Lung (tissue), 12 donors: ENCODE data around the gene METTL3. TPM values are rescaled to one million over a fixed set of nuclear protein-coding genes. Genes with fewer than 3 reads are reported as not detected.

ENCODE experiments used
- ATAC-seq: fragments of 200-7000 bp; cut with Tn5 transposase; one replicate; pipeline ENCODE4 v1.9.1; 2020; ENCODE audit warnings: moderate number of reproducible peaks; ENCODE audit not compliant: insufficient read depth, low FRiP score
- DNase-seq, 3 donors: peaks; one replicate each; pipeline ENCODE4 v3.0.0-alpha.2; 2013 to 2017
- H3K27ac ChIP-seq, 2 donors: one replicate each; pipeline ENCODE4 v1.5.1; 2013; ENCODE audit warnings: mild to moderate bottlenecking in 2 of 2, moderate library complexity in 2 of 2, control low read depth in 1 of 2, inconsistent platforms in 1 of 2, low read depth in 1 of 2, low read length in 1 of 2
- H3K27me3 ChIP-seq, 3 donors: one replicate each; pipeline ENCODE4 v1.5.1; 2013; ENCODE audit warnings: low read length in 2 of 3; ENCODE audit not compliant: control insufficient read depth in 3 of 3, insufficient read depth in 3 of 3
- H3K36me3 ChIP-seq, 4 donors: one replicate each; pipeline ENCODE4 v1.5.1; 2013; ENCODE audit warnings: low read length in 4 of 4, mild to moderate bottlenecking in 1 of 4, moderate library complexity in 1 of 4; ENCODE audit not compliant: control insufficient read depth in 4 of 4, insufficient read depth in 4 of 4
- H3K4me1 ChIP-seq, 5 donors: one replicate each; pipeline ENCODE4 v1.5.1; 2013; ENCODE audit warnings: low read length in 5 of 5, mild to moderate bottlenecking in 2 of 5, moderate library complexity in 1 of 5; ENCODE audit not compliant: control insufficient read depth in 5 of 5, insufficient read depth in 5 of 5
- H3K4me3 ChIP-seq: one replicate; pipeline ENCODE4 v1.5.1; 2013; ENCODE audit warnings: mild to moderate bottlenecking, control low read depth, moderate library complexity
- H3K9ac ChIP-seq, 2 donors: one replicate each; pipeline ENCODE4 v1.5.1; 2013; ENCODE audit warnings: low read length in 2 of 2, control low read depth in 1 of 2; ENCODE audit not compliant: insufficient read depth in 1 of 2
- H3K9me3 ChIP-seq, 4 donors: one replicate each; pipeline ENCODE4 v1.5.1; 2013; ENCODE audit warnings: low read length in 3 of 4, mild to moderate bottlenecking in 1 of 4, moderate library complexity in 1 of 4; ENCODE audit not compliant: control insufficient read depth in 4 of 4, insufficient read depth in 3 of 4
- CTCF ChIP-seq: IDR thresholded peaks from 2 replicates; pipeline ENCODE4 v1.5.1; 2012; ENCODE audit warnings: mild to moderate bottlenecking; ENCODE audit errors: control extremely low read depth, extremely low read depth
- WGBS, 2 donors: extraction: QIAGEN DNeasy Blood & Tissue Kit; methylation state at CpG; one replicate each; pipeline ENCODE4 v1.1.7; 2013; 5-methylcytosine and 5-hydroxymethylcytosine counted together
- polyA plus RNA-seq, 2 donors: library from polyadenylated mRNA; stranded (reverse); fragments of 200-250 nt; gene quantifications; one replicate each; pipeline ENCODE4 v1.2.1, GENCODE V29; 2013
- total RNA-seq, 2 donors: library from RNA; depleted of rRNA in 1 of 2; stranded (reverse); fragments of >200 nt in 1 of 2; gene quantifications; one replicate each; pipeline ENCODE4 v1.2.1, GENCODE V29; 2014 to 2021
- donor health status: control.
- donor health status: control.
- donor health status: Bipolar disorder and iron deficiency.
- donor health status: healthy.
- donor health status: DM: yes; HTN: yes; CAD: no.

The METTL3 gene
- total and polyA plus RNA-seq, 4 donors: 34.6 to 77.2 (median 44.4) TPM

- no peaks in the 10 kb centered on the region for H3K4me1 ChIP-seq
- H3K9ac ChIP-seq: no peak overlapping the region
- H3K27ac ChIP-seq: no peak overlapping the region
- H3K36me3 ChIP-seq: peaks cover 34 to 68% (median 53%) of the 10 kb centered on the region in 4 donors
- H3K27me3 ChIP-seq: no peaks in the 10 kb centered on the region
- no peaks in the 10 kb centered on the region for H3K9me3 ChIP-seq
- no peak overlapping the region for H3K4me3 ChIP-seq
- no peak for ATAC-seq
- DNase-seq: peak in 2 of 3 donors; percentile 61 to 71
- TF ChIP-seq CTCF: no peak
- WGBS, 2 donors: 76 to 87% methylated on average over 2 of the region's 2 CpGs
Measured at GRCh38 chr14:21496453-21496852, 14.7 kb downstream of the METTL3 start.

- H3K27me3 ChIP-seq: no peaks in the 10 kb centered on the region
- no peaks in the 10 kb centered on the region for H3K9me3 ChIP-seq
- no peak overlapping the region for H3K9ac ChIP-seq
- no peaks in the 10 kb centered on the region for H3K4me1 ChIP-seq
- H3K27ac ChIP-seq: peak overlapping the region in 1 of 2 donors; percentile 1
- DNase-seq (peak in 2 of 3 donors; percentile 26 to 56), ATAC-seq (peak; percentile 31)
- 64 to 83% methylated on average over 2 of the region's 2 CpGs for WGBS, 2 donors
- H3K36me3 ChIP-seq: peaks cover 32 to 63% (median 53%) of the 10 kb centered on the region in 4 donors
- TF ChIP-seq CTCF: no peak
- no peak overlapping the region for H3K4me3 ChIP-seq
Measured at GRCh38 chr14:21494902-21495762, 16.0 kb downstream of the METTL3 start.

- H3K27ac ChIP-seq: no peak overlapping the region
- ATAC-seq: no peak
- no peak overlapping the region for H3K9ac ChIP-seq
- H3K27me3 ChIP-seq: no peaks in the 10 kb centered on the region
- H3K4me3 ChIP-seq: no peak overlapping the region
- no peak for DNase-seq
- H3K9me3 ChIP-seq: no peaks in the 10 kb centered on the region
- H3K36me3 ChIP-seq: peaks cover 6 to 30% (median 18%) of the 10 kb centered on the region in 4 donors
- no peaks in the 10 kb centered on the region for H3K4me1 ChIP-seq
- 72 to 90% methylated on average over 1 of the region's 1 CpG for WGBS, 2 donors
- no peak for TF ChIP-seq CTCF
Measured at GRCh38 chr14:21486640-21487087, 24.5 kb downstream of the METTL3 start.
